ENCODE results near the gene MAU2. TPM values are rescaled to one million over a fixed set of nuclear protein-coding genes. Genes with fewer than 3 reads are reported as not detected.

MAU2 gene
- total RNA-seq, 1 donor from 2014 or later, result 31.4 TPM

DNA sequence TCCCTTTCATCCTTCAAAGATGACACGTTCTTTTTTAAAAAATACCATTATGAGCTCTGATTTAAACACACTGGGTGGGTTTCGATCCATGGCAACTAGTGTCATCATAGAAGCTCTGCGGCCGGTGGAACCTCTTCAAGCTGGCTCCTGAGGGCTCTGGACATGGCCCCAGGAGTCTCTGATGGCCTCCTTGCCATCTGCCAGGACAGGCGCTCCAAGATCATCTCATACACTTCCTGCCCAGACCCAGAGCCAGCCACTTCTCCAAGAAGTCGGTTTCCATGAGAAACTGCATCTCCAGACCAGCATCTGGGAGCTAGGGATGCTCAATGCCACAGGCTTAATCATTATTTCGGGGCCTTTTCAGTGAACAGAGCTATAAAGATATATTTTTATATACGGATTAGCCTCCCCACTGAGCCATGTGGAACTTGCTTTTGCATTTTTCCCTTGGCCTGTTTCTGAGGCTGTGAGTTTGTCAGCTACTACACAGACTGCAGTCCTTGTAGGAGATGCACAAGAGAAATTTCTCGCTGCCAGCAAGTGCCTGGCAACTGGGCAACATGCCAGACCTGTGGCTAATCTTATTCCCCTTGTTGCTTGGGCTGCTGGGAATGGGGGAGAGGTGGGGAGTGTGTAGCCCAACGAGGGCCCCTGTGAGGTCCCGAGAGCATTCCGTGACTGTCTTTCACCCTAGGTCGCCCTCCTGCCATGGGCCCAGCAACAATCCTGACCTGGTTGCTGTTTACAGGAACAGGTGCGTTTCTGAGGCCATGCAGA is 16.3 kb upstream of the MAU2 start:
- ATAC-seq, result peak; percentile 81
- DNase-seq, result peak; percentile 68
- intact Hi-C loops (cut with micrococcal nuclease), result no loop called here

DNA sequence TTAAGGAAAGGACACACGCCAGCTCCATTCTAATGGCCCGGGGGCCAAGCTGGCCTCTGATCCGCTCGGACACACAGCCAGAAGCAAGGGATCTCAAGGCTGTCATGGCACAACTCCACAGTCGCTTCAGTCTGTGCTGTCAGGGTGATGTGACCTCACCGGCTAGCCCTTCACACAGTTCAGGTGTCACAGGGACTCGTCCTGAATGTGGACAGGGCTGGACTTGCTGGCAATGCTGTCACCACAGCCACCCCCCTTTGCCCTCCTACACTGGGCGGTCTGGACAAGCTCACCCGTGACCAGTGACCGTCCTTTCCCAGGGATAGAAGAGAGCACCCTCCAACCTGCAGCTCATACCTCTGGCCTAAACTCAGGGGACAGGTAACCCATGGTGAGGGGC is 15.6 kb upstream of the MAU2 start:
- intact Hi-C loops (cut with micrococcal nuclease), result no loop called here
- ATAC-seq (peak; percentile 53), DNase-seq (no peak)

DNA sequence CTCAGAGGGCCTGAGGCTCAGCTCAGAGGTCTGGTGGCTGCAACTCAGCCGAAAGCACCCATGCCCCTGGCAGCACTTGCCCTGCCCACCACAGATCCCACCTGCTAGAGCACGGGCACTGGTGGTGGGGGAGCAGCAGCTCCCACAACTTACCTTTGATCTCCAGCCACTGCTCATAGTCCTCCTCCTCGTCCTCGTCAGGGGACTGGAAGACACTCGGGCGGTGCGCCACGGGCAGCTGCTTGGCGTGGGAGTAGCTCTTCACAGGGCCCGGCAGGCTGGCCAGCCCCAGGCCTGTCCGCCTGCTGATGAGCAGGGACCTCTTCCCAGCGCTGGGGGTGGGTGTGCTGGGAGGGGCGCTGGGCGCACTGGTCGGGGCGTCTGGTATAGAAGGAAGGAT is 14.9 kb upstream of the MAU2 start:
- intact Hi-C loops (cut with micrococcal nuclease), result no loop called here
- DNase-seq, result no peak
- ATAC-seq, result no peak

DNA sequence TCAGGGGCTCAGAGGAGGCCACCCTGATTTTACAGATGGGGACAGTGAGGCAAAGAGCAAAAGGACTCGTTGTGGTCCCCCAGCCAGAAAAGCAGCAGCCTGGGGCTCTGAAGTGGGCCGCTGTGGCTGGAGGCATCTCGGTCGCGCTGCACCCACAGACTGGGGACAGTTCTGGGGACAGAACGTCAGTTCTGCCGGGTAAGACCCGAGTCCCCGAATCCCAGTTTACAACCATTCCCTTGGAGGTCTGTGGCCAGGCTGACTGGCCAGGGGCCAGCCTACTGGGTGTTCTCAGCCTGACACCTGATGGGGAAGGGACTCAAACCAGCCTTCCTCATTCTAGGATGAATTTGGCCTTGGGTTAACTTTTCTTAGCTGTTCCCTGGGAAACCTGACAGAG is 14.4 kb upstream of the MAU2 start:
- ATAC-seq (no peak), DNase-seq (no peak)
- intact Hi-C loops (cut with micrococcal nuclease), result no loop called here

DNA sequence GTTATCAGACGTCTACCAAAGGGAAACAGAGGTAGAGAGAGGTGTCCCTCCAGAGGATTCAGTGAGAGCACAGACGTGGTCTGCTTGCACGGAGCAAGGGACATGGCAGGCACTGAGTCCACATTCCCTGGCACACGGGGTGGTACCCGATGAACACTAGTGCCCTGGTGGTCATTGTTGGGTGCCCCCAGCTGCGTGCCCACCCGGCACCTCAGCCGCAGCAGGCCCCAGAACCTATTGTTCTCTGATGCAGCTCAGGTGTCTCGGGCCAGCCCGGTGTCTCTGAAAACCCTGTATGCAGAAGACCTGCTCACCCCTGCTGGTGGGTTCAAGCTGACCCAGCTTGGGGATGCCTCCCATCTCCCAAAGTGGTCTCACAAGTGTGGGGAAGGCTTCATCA is 12.3 kb upstream of the MAU2 start:
- ATAC-seq (no peak), DNase-seq (no peak)
- intact Hi-C loops (cut with micrococcal nuclease), result no loop called here

DNA sequence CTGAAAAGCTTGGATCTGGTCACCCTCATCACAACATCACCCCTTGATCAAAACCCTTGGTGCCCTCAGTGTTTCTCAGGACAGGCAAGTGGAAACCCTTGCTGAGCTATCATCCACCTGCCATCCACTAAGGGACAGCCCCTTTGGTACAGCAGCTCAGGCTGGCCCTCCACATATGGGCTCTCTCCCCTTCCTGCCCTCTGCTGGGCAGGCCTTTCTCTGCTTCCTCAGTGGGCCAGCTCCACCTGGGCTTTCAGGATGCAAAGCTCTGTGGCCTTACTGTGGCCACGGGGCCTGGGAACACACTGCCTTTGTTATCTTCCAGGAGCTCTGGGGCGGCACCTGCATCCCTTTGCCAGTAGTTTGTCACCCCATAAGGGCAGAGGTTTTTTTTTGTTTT is 5.2 kb upstream of the MAU2 start:
- ATAC-seq, result no peak
- DNase-seq, result no peak
- intact Hi-C loops (cut with micrococcal nuclease), result no loop called here

DNA sequence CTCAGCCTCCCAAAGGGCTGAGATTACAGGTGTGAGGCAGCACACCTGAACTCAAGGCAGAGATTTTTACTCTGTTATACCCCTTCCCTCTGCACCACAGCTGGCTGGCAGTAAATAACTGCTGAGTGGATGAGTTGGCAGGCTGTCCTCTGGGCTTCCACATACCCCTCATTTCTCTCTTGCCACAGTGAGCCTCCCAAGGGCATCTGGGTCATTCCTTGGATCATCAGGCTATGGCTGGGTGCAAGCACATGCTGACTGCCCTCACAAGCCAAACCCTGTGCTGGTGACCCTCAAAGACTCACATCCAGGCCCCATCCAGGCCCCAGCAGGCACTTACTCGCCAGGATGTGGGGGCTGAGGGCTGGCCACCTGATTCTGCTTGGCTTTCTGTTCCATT is 4.5 kb upstream of the MAU2 start:
- peak; percentile 19 for ATAC-seq
- DNase-seq, result no peak
- intact Hi-C loops (cut with micrococcal nuclease), result no loop called here

DNA sequence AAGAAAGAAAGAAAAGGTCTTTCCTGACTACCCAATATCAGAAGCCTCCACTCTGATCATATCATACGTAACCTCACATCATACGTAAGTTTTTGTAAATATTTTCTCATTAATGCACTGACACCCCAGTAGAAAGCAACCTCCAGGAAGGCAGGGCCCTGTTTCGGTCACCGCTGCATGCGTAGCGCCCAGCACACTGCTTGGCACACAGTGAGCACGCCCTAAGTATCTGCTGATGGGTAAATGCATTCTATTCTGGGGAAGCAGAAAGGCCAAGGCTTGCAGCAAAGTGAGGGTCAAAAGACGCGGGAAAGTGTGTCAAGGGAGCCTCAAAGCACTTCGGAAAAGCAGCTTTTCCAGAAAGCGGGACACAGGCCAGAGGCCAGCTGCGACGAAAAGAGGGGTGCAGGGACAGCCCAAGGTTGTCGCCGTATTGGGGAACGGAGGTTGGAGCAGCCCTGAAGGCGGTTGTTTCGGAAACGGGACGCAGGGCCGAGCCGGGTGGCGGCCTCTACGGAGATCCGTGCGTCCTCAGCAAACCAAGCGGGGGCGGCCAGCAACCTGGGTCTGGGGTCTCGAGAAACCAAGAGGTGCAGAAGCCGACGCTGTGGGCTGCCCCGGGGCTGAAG is 783 bp upstream of the MAU2 start:
- ATAC-seq (no peak), DNase-seq (no peak)
- intact Hi-C loops (cut with micrococcal nuclease), result no loop called here

DNA sequence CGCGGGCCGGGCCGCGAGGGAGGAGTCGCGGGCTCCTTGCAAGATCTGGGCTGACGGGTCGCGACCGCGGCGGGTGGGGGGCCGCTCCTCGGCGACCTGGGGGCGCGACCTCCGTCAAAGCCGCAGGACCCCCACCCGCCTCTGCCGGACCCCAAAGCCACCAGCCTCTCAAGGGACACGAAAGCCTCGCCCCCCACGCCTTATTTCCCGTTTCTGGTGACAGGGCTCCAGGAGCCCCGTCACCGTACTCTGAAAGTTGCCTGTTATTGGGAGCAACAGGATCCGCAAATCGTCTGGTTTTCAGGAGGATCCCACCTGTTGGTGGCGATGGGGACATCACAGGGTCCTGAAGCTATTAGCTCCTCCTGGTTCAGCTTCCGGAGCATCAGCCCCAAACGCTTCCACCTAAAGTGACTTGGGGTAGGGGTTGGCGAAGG is 530 bp downstream of the MAU2 start:
- intact Hi-C loops (cut with micrococcal nuclease), result no loop called here
- DNase-seq (no peak), ATAC-seq (peak; percentile 2)

DNA sequence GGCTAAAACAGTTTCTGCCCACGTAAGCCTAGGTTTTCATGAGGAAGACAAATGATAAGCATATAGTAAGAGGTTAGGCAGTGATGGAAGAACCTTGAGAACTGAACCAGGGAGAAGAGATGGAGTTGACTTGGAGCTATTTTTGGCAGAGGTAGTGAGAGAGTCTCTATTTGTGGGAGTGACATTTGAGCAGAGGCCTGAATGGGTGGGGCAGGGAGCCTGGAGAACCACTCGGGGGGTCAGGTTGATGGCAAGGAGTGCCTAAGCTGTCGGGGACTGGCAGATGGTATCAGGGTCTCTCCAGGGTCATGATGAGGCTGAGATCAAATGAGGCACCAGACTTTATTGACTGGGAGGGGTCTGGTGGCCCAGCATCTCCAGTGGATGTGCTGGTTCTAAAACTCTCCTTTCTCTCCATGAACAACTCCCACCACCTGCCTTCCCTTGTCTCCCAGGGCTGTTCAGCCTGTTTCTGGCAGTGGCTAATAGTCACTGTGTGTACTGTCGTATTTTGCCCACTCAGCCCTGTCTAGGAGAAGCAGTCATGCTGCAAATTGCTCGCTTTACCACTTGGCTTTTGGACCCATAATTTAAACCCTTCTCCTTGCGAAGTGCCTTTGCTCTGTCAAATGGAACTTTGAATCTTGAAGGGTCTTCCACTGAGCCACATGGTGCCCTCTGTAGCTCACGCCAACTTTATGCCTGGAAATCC is 3.6 kb downstream of the MAU2 start:
- intact Hi-C loops (cut with micrococcal nuclease), result no loop called here
- no peak for DNase-seq
- peak; percentile 36 for ATAC-seq

DNA sequence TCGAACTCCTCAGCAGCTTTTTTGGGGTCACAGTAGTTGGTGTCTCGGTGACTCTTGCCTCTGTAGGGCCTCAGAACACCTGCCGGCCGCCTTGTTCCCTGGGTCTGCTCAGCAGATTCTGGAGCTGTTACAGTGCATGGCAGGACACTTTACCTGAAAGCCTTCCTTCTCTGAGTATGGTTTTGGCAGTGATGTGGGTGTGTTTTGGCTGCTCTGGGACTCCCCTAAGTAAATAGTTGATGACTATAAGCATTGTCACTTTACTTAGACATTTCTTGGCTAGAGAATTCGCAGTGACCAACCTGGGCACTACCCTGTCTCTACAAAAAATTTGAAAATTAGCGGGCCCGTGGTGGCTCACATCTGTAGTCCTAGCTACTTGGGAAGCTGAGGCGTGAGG is 7.0 kb downstream of the MAU2 start:
- intact Hi-C loops (cut with micrococcal nuclease), result no loop called here
- DNase-seq (no peak), ATAC-seq (no peak)

DNA sequence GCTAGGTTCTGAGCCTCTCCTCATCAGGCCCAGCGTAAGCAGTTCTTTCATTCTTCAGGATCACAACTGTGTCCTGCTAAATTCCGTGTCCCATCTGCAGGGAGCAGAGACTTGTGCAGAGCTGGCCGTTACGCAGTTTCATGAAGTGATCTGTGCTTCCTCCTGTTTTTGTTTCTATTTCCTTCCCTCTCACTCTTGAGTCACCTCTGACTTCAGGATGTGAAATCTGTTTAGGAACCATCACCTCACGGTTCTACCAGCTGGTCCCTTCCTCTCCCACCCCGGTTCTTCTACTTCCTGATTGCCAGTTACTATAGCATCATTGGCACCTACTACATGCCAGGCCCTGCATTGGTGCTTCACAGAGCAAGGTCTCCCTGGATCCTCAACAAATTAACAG is 8.5 kb downstream of the MAU2 start:
- DNase-seq (no peak), ATAC-seq (no peak)
- intact Hi-C loops (cut with micrococcal nuclease), result no loop called here

DNA sequence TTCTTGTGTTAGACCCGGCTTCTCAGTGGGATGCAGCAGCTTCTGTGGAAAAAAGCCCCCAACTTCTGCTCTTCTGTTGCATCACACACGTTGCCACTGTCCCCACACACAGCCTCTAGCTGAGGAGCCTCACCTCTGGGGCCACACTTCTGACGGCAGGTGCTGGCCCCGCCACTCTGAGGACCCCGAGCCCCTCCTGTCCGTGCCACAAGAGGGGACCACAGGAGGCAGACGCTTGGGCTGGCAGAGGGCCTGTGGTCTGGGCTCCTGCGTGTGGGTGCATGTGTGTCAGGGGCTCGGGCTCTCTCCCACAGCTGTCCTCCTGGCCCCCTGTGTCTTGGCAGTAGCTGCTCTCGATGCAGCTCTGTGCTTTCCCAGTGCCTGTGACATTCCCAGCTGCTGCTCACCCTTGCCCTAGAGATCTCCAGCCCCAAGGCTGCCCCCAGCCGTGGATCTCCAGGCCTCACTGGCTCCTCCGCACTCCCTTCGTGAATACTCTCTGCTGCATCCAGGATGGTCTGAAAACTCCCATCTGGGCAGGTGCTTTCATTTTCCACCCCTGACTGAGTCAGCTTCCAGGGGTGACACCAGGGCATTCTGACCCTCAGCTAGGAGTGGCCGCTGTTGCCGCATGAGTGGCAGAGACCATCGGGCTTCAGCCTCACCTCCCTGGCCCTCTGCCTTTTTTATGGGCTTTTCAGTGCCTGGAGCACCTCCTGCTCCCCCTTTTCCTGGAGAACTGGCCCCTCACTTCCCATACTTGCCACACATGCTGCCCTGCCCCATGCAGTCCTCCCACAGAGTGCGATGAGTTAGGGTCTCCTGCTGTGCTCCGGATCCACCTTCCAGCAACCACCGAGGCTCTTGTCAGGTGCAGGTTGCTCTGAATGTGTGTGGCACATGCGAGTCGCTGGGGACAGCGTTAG is 13.7 kb downstream of the MAU2 start:
- DNase-seq (no peak), ATAC-seq (no peak)
- intact Hi-C loops (cut with micrococcal nuclease), result no loop called here

DNA sequence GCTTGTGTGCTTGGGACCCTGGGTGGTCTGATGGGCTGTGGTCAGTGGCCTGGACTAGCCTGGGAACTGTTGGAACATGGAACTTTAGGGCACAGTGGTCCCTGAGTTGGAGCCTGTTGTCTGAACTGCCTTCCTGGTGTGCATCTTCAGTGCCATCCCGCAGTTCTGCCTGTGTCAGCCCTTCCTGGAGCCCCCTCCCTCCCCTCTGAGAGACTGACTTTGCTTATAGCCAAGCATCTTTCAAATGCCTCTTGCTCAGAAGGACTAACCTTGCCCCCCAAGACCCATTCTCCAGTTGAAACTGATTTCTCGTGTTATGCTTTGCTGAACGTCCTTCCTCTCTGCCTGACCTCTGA is 14.3 kb downstream of the MAU2 start:
- intact Hi-C loops (cut with micrococcal nuclease), result no loop called here
- DNase-seq (no peak), ATAC-seq (no peak)

DNA sequence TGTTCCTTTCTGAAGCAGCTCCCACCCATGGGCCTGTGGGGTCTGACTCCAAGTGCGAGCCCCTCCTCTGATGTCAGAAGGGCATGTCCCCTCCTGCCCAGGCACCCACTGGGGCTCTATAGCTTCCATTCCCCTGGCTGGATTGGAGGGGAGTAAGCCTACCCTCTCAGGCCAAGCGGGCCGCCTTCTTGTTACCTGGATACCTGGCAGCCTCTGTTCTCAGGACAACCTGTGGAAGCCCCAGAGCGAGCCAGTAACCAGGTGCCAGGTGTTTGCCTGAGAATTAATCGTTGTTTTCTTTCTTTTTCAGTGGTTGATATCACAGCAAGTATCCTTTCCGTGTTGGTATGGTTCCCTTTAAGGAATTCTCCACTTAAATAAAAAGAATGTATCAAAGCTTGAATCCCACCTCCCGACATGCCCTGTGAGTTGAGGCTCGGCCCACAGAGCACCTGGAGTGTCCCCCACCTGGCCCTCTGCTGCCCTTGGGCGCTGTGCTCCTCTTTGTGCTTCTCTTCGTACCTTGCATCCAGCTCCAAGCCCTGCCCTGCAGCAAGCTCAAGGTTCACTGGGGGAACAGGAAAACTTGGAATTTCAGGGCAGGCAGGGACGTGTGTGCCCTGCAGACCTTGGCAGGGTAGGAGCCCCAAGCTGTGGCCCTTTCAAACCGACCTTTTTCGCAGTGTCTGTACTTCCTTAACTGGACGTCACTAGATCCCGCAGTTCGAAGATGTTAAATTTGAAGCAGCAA is 15.0 kb downstream of the MAU2 start:
- ATAC-seq, result no peak
- no peak for DNase-seq
- intact Hi-C loops (cut with micrococcal nuclease), result no loop called here

DNA sequence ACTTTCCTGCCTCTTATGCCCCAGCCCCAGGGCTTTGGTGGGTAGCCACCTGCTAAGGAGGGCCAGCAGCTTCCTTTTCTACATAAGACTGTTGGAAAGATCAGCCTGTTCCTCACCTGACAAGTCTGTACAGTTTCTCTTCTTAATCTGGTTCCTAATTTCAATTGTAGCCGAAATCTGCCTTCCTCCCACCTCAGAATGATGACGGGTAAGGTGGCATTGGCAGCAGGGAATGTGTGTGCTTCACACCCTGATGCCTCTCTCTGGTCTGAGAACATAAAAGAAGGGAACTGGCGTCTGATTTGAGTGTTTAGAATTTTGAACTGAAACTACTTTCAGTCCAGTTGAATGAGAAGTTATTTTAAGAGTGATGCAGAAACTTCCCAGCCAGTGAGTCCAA is 16.0 kb downstream of the MAU2 start:
- intact Hi-C loops (cut with micrococcal nuclease), result no loop called here
- DNase-seq (no peak), ATAC-seq (no peak)

DNA sequence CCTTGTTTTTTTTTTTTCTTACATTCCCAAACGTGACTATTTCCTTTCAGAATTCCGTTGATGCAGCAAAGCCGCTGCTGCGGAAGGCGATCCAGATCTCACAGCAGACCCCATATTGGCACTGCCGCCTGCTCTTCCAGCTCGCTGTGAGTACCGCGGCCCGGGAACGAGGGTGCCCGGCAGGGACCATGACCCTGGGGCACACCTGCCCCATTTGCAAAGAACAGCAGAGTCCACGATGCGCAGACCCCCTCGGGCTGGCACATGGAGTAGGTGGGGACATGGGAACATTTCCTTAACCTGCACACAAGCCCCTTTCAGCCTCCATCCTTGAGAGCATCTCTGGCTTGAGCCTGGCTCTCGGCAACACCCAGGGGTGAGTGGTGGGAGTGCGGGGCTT is 16.5 kb downstream of the MAU2 start:
- ATAC-seq, result no peak
- intact Hi-C loops (cut with micrococcal nuclease), result no loop called here
- no peak for DNase-seq

DNA sequence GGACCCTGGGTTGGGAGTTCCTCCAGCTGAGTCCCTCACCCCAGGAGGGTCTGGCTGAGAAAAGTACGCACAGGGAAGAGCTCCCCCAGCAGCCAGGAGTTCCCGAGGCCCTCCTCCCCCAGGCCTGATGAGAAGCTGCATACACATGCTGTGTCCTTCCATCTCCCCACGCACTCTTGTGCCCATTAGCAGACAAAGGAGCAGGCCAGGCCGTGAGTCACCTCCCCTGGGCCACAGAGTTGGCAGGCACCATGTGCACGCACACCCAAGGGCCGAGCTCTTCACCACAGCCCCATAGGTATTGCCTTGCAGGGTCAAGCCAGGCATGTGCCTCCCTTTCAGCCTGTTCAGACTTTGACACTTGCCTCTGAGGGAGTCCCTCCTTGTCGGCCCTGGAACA is 17.5 kb downstream of the MAU2 start:
- no peak for ATAC-seq
- no peak for DNase-seq
- intact Hi-C loops (cut with micrococcal nuclease), result no loop called here

DNA sequence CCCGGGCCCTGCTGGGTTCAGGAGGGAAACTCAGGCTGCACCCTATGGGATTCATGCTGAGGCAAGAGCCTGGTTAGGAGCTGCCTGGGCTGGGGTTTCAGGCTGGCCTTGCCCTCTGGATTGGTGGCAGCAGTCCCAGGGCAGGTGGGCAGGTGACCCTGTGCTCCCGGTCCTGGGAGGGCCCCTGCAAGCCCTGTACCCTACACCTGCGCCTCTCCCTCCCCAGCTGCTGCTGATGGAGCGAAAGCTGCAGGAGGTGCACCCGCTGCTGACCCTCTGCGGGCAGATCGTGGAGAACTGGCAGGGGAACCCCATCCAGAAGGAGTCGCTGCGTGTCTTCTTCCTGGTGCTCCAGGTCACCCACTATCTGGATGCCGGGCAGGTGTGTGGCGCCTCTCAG is 20.4 kb downstream of the MAU2 start:
- ATAC-seq (no peak), DNase-seq (no peak)
- intact Hi-C loops (cut with micrococcal nuclease), result no loop called here

Data from left ventricle myocardium superior (tissue), 1 donor.